CD14-positive monocyte (primary cell): Measurements from ENCODE around the gene KDM4E. TPM values are rescaled to one million over a fixed set of nuclear protein-coding genes. Genes with fewer than 3 reads are reported as not detected.

ENCODE experiments used
- DNase-seq, 3 donors: peaks; one replicate each; pipeline ENCODE4 v3.0.0-alpha.2; 2011 to 2022
- H2AFZ ChIP-seq: 2 replicates; pipeline ENCODE4 v1.6.0; 2012; ENCODE audit warnings: mild to moderate bottlenecking, low read depth, low read length, inconsistent platforms; ENCODE audit not compliant: insufficient read depth, poor library complexity, severe bottlenecking
- H3K27ac ChIP-seq, 2 donors: 1 replicate in 1 of 2; 2 replicates in 1 of 2; pipeline ENCODE4 v1.5.1; 2012 to 2013; ENCODE audit warnings: low read length in 2 of 2, control low read depth in 1 of 2, inconsistent platforms in 1 of 2, low read depth in 1 of 2, mild to moderate bottlenecking in 1 of 2
- H3K27me3 ChIP-seq, 2 donors: one replicate each; pipeline versions ENCODE4 v1.6.0 to v1.6.1; 2011 to 2013; ENCODE audit warnings: low read length in 2 of 2; ENCODE audit not compliant: control insufficient read depth in 2 of 2, insufficient read depth in 2 of 2
- H3K36me3 ChIP-seq, 2 donors: replicated peaks in 1 of 2; 1 replicate in 1 of 2; 2 replicates in 1 of 2; pipeline versions ENCODE4 v1.5.1 to v1.6.1; 2012 to 2013; ENCODE audit warnings: low read length in 2 of 2, control low read depth in 1 of 2, inconsistent platforms in 1 of 2, mild to moderate bottlenecking in 1 of 2; ENCODE audit not compliant: insufficient read depth in 2 of 2, control insufficient read depth in 1 of 2
- H3K4me1 ChIP-seq, 2 donors: 1 replicate in 1 of 2; 2 replicates in 1 of 2; pipeline versions ENCODE4 v1.5.1 to v1.6.1; 2012 to 2013; ENCODE audit warnings: low read length in 2 of 2, control low read depth in 1 of 2, inconsistent platforms in 1 of 2, mild to moderate bottlenecking in 1 of 2, moderate library complexity in 1 of 2; ENCODE audit not compliant: insufficient read depth in 2 of 2, control insufficient read depth in 1 of 2
- H3K4me2 ChIP-seq: replicated peaks from 2 replicates; pipeline ENCODE3; 2012; ENCODE audit warnings: low read length, moderate library complexity, mild to moderate bottlenecking; ENCODE audit not compliant: poor library complexity, severe bottlenecking; ENCODE audit errors: extremely low read depth
- H3K4me3 ChIP-seq, 3 experiments: fragments of 200-600 bp in 1 of 3; sonication (generic) in 1 of 3; replicated peaks in 1 of 3; 1 replicate in 2 of 3; 2 replicates in 1 of 3; pipeline ENCODE4 v1.5.1; 2011 to 2013; ENCODE audit warnings: low read length in 3 of 3, mild to moderate bottlenecking in 3 of 3, control low read depth in 2 of 3, low read depth in 2 of 3, inconsistent platforms in 1 of 3, moderate library complexity in 1 of 3
- H3K79me2 ChIP-seq: 2 replicates; pipeline ENCODE4 v1.6.0; 2012; ENCODE audit warnings: mild to moderate bottlenecking, control low read depth, inconsistent platforms, low read length, moderate library complexity; ENCODE audit not compliant: insufficient read depth
- H3K9ac ChIP-seq: 2 replicates; pipeline ENCODE4 v1.6.0; 2017; ENCODE audit warnings: low read length, mild to moderate bottlenecking; ENCODE audit not compliant: insufficient read depth, poor library complexity, severe bottlenecking
- H3K9me3 ChIP-seq, 2 donors: replicated peaks in 1 of 2; 1 replicate in 1 of 2; 2 replicates in 1 of 2; pipeline versions ENCODE4 v1.5.1 to v1.6.1; 2012 to 2013; ENCODE audit warnings: low read length in 2 of 2, control low read depth in 1 of 2; ENCODE audit not compliant: control insufficient read depth in 1 of 2, insufficient read depth in 1 of 2
- H4K20me1 ChIP-seq: 2 replicates; pipeline ENCODE4 v1.6.0; 2012; ENCODE audit warnings: mild to moderate bottlenecking, low read length, control low read depth, moderate library complexity; ENCODE audit not compliant: insufficient read depth
- H3K27ac Mint-ChIP-seq, 7 donors: one replicate each; pipeline ENCODE4 v1.8.0; 2020; ENCODE audit warnings: mild to moderate bottlenecking in 7 of 7, mixed read lengths in 7 of 7, moderate library complexity in 6 of 7, inconsistent platforms in 2 of 7
- H3K27me3 Mint-ChIP-seq, 3 donors: one replicate each; pipeline ENCODE4 v1.8.0; 2021 to 2022; ENCODE audit warnings: low read depth in 3 of 3, mild to moderate bottlenecking in 3 of 3, mixed read lengths in 3 of 3, moderate library complexity in 3 of 3, inconsistent platforms in 1 of 3
- H3K36me3 Mint-ChIP-seq, 2 donors: one replicate each; pipeline ENCODE4 v1.8.0; 2020; ENCODE audit warnings: mixed read lengths in 2 of 2, inconsistent platforms in 1 of 2, mild to moderate bottlenecking in 1 of 2
- H3K4me1 Mint-ChIP-seq: one replicate; pipeline ENCODE4 v1.8.0; 2020; ENCODE audit warnings: mild to moderate bottlenecking, mixed read lengths
- H3K4me3 Mint-ChIP-seq, 2 donors: one replicate each; pipeline ENCODE4 v1.8.0; 2020; ENCODE audit warnings: mild to moderate bottlenecking in 2 of 2, mixed read lengths in 2 of 2, moderate library complexity in 1 of 2
- H3K9me3 Mint-ChIP-seq, 7 donors: one replicate each; pipeline ENCODE4 v1.8.0; 2020 to 2022; ENCODE audit warnings: mixed read lengths in 7 of 7, mild to moderate bottlenecking in 6 of 7, moderate library complexity in 6 of 7, inconsistent platforms in 2 of 7
- CTCF ChIP-seq: fragments of 200-600 bp; IDR thresholded peaks from one replicate; pipeline ENCODE4 v1.8.0; 2022; ENCODE audit warnings: antibody characterized with exemption, mild to moderate bottlenecking
- WGBS: methylation state at CpG from one replicate; pipeline ENCODE4 v1.1.5; 2013; ENCODE audit warnings: missing lambda C conversion rate; ENCODE audit not compliant: insufficient coverage; 5-methylcytosine and 5-hydroxymethylcytosine counted together
- intact Hi-C, 2 donors: fragments of 100-400 bp; cut with micrococcal nuclease; formaldehyde crosslinking; loops; one replicate each; pipeline versions ENCODE4 v1.15.0 to v1.15.1; 2023
- polyA plus RNA-seq, 3 donors: library from polyadenylated mRNA; depleted of rRNA in 1 of 3; unstranded in 2 of 3; stranded (reverse) in 1 of 3; fragments of 300-500 nt in 2 of 3; fragments of >200 nt in 1 of 3; fragmentation: Illumina TruSeq in 2 of 3; gene quantifications; 1 replicate in 2 of 3; 2 replicates in 1 of 3; pipeline ENCODE4 v1.2.3, GENCODE V29; 2012 to 2021

KDM4E gene
- polyA plus RNA-seq, 3 donors = not detected

GRCh38 chr11:94987378-94987777, 37.7 kb upstream of the KDM4E start:
- Mint-ChIP-seq H3K36me3 (no peaks in the 10 kb centered on the region), H3K27ac (no peak overlapping the region), H3K9me3 (no peaks in the 10 kb centered on the region), H3K27me3 (peaks cover 1 to 6% (median 3%) of the 10 kb centered on the region in 3 donors), H3K4me1 (no peaks in the 10 kb centered on the region), H3K4me3 (no peak overlapping the region)
- Histone ChIP-seq H2AFZ (no peak overlapping the region), H3K9me3 (no peaks in the 10 kb centered on the region), H3K36me3 (no peaks in the 10 kb centered on the region), H3K4me2 (no peak overlapping the region), H4K20me1 (no peaks in the 10 kb centered on the region), H3K4me1 (no peaks in the 10 kb centered on the region), H3K79me2 (no peaks in the 10 kb centered on the region), H3K27me3 (peaks cover 2 to 4% of the 10 kb centered on the region in 2 donors), H3K9ac (no peak overlapping the region), H3K27ac (no peak overlapping the region), H3K4me3 (no peak overlapping the region)
- intact Hi-C loops = no loop called here
- no CpG with 5 or more reads among the region's 4 CpGs for WGBS
- DNase-seq = no peak
- TF ChIP-seq CTCF = no peak

- Histone ChIP-seq H3K27ac (no peak overlapping the region), H3K9me3 (no peaks in the 10 kb centered on the region), H3K36me3 (no peaks in the 10 kb centered on the region), H3K27me3 (peaks cover 2 to 4% of the 10 kb centered on the region in 2 donors), H3K4me2 (no peak overlapping the region), H2AFZ (no peak overlapping the region), H4K20me1 (no peaks in the 10 kb centered on the region), H3K79me2 (no peaks in the 10 kb centered on the region), H3K4me1 (no peaks in the 10 kb centered on the region), H3K4me3 (no peak overlapping the region), H3K9ac (no peak overlapping the region)
- Mint-ChIP-seq H3K4me1 (no peaks in the 10 kb centered on the region), H3K36me3 (no peaks in the 10 kb centered on the region), H3K9me3 (no peaks in the 10 kb centered on the region), H3K4me3 (no peak overlapping the region), H3K27ac (no peak overlapping the region), H3K27me3 (peaks cover 1 to 6% (median 3%) of the 10 kb centered on the region in 3 donors)
- no peak for TF ChIP-seq CTCF
- intact Hi-C loops = no loop called here
- DNase-seq = no peak
- no CpG with 5 or more reads among the region's 1 CpG for WGBS
Observed at GRCh38 chr11:94988748-94989147, 36.3 kb upstream of the KDM4E start.
